ENCODE measurements around the gene DLG1.

Gene DLG1

GRCh38 chr3:197253238-197253947, 45.0 kb downstream of the DLG1 start:
- TF ChIP-seq REST (IDR thresholded peaks at IDR 0.05; ENCODE audit: insufficient read depth in 1 of 2, low read depth in 2 of 2, low read length in 2 of 2) (no peak), TAF1 (IDR thresholded peaks at IDR 0.05; ENCODE audit: borderline replicate concordance, insufficient read depth, low read length) (no peak), POLR2AphosphoS5 (IDR thresholded peaks at IDR 0.05; ENCODE audit: low read depth, low read length) (no peak), SIN3A (IDR thresholded peaks at IDR 0.05; ENCODE audit: borderline replicate concordance, insufficient read depth, low read length) (no peak), FOXP2 (optimal IDR thresholded peaks at IDR 0.05; ENCODE audit: borderline replicate concordance, extremely low read depth, extremely low read length, insufficient read depth) (no peak)

- TF ChIP-seq REST (IDR thresholded peaks at IDR 0.05; ENCODE audit: insufficient read depth in 1 of 2, low read depth in 2 of 2, low read length in 2 of 2) (no peak), SIN3A (IDR thresholded peaks at IDR 0.05; ENCODE audit: borderline replicate concordance, insufficient read depth, low read length) (no peak), POLR2AphosphoS5 (IDR thresholded peaks at IDR 0.05; ENCODE audit: low read depth, low read length) (no peak), TAF1 (IDR thresholded peaks at IDR 0.05; ENCODE audit: borderline replicate concordance, insufficient read depth, low read length) (no peak), FOXP2 (optimal IDR thresholded peaks at IDR 0.05; ENCODE audit: borderline replicate concordance, extremely low read depth, extremely low read length, insufficient read depth) (no peak)
These were observed 48.9 kb downstream of the DLG1 start for GRCh38 chr3:197249542-197249941.

- TF ChIP-seq SIN3A (IDR thresholded peaks at IDR 0.05; ENCODE audit: borderline replicate concordance, insufficient read depth, low read length) (no peak), TAF1 (IDR thresholded peaks at IDR 0.05; ENCODE audit: borderline replicate concordance, insufficient read depth, low read length) (no peak), POLR2AphosphoS5 (IDR thresholded peaks at IDR 0.05; ENCODE audit: low read depth, low read length) (no peak), FOXP2 (optimal IDR thresholded peaks at IDR 0.05; ENCODE audit: borderline replicate concordance, extremely low read depth, extremely low read length, insufficient read depth) (no peak), REST (IDR thresholded peaks at IDR 0.05; ENCODE audit: insufficient read depth in 1 of 2, low read depth in 2 of 2, low read length in 2 of 2) (no peak)
These were observed 50.1 kb downstream of the DLG1 start for GRCh38 chr3:197248341-197248740.

- no peak for TF ChIP-seq REST (IDR thresholded peaks at IDR 0.05; ENCODE audit: insufficient read depth in 1 of 2, low read depth in 2 of 2, low read length in 2 of 2)
- TF ChIP-seq FOXP2 (optimal IDR thresholded peaks at IDR 0.05; ENCODE audit: borderline replicate concordance, extremely low read depth, extremely low read length, insufficient read depth): no peak
- TF ChIP-seq POLR2AphosphoS5 (IDR thresholded peaks at IDR 0.05; ENCODE audit: low read depth, low read length): no peak
- no peak for TF ChIP-seq SIN3A (IDR thresholded peaks at IDR 0.05; ENCODE audit: borderline replicate concordance, insufficient read depth, low read length)
- TF ChIP-seq TAF1 (IDR thresholded peaks at IDR 0.05; ENCODE audit: borderline replicate concordance, insufficient read depth, low read length): no peak
These were observed 53.7 kb downstream of the DLG1 start for GRCh38 chr3:197244751-197245150.
